ENCODE measurements around the gene ITIH3.

Gene ITIH3

DNA sequence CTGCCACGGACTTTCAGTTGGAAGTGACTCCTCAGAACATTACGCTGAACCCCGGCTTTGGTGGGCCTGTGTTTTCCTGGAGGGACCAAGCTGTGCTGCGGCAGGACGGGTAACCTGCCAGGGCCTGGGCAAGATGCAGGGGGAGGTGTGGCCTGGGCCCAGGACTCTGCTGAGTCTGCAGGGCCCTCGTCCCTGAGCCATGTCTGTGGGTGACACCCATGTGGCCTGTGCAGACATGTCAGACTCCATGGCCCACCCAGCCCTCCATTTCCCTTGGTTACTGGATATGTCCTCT is 4.9 kb upstream of the ITIH3 start:
- H3F3A ChIP-seq (ENCODE audit: control insufficient read depth, insufficient read depth): no peaks in the 10 kb centered on the region
- H3K27me3 ChIP-seq (ENCODE audit: control insufficient read depth, low read length): no peaks in the 10 kb centered on the region
- no peak for TF ChIP-seq EZH2phosphoT487 (IDR thresholded peaks at IDR 0.05; ENCODE audit: borderline replicate concordance, low read length)
- TF ChIP-seq, protein P1, sequence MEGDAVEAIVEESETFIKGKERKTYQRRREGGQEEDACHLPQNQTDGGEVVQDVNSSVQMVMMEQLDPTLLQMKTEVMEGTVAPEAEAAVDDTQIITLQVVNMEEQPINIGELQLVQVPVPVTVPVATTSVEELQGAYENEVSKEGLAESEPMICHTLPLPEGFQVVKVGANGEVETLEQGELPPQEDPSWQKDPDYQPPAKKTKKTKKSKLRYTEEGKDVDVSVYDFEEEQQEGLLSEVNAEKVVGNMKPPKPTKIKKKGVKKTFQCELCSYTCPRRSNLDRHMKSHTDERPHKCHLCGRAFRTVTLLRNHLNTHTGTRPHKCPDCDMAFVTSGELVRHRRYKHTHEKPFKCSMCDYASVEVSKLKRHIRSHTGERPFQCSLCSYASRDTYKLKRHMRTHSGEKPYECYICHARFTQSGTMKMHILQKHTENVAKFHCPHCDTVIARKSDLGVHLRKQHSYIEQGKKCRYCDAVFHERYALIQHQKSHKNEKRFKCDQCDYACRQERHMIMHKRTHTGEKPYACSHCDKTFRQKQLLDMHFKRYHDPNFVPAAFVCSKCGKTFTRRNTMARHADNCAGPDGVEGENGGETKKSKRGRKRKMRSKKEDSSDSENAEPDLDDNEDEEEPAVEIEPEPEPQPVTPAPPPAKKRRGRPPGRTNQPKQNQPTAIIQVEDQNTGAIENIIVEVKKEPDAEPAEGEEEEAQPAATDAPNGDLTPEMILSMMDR (IDR thresholded peaks at IDR 0.05; ENCODE audit: low read depth, low read length, poor library complexity, severe bottlenecking): no peak
- H3K9me2 ChIP-seq (replicated peaks; ENCODE audit: control insufficient read depth, low read length): no peaks in the 10 kb centered on the region
- no peak overlapping the region for H3K4me3 ChIP-seq (ENCODE audit: low read length)
- H3K9me3 ChIP-seq (ENCODE audit: control insufficient read depth, insufficient read depth, low read length): no peaks in the 10 kb centered on the region
- H3K27ac ChIP-seq (ENCODE audit: low read depth, low read length): no peak overlapping the region
- no peaks in the 10 kb centered on the region for H4K20me1 ChIP-seq (ENCODE audit: control insufficient read depth, insufficient read depth, low read depth, low read length)
- no peaks in the 10 kb centered on the region for H3K4me1 ChIP-seq (ENCODE audit: control insufficient read depth, low read length)
- H3K79me2 ChIP-seq (ENCODE audit: control insufficient read depth, low read length): no peaks in the 10 kb centered on the region
- H3K4me2 ChIP-seq (ENCODE audit: low read length): no peak overlapping the region
- H3K36me3 ChIP-seq (ENCODE audit: control insufficient read depth, low read length): no peaks in the 10 kb centered on the region

DNA sequence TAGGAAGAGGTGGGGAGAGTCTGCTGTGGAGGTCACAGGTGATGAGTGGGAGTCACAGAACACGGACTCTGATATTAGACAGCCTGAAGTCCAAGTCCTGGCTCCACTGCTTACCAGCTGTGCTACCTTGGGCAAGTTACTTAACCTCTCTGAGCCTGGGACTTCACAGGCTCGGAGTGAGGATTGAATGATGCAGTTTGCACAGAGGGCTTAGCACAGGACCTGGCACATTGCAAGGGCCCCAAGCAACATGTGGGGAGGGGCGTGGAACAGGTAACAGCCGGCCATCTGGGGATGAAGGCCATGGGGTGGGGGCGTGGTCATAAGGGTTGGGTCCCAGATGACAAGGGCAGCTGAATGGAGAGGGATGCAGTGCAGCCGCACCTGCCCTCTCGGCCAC is 4.3 kb upstream of the ITIH3 start:
- Histone ChIP-seq H3K4me1 (ENCODE audit: control insufficient read depth, low read length) (no peaks in the 10 kb centered on the region), H3K27ac (ENCODE audit: low read depth, low read length) (no peak overlapping the region)
- TF ChIP-seq, protein P1 (IDR thresholded peaks at IDR 0.05; ENCODE audit: low read depth, low read length, poor library complexity, severe bottlenecking): no peak

DNA sequence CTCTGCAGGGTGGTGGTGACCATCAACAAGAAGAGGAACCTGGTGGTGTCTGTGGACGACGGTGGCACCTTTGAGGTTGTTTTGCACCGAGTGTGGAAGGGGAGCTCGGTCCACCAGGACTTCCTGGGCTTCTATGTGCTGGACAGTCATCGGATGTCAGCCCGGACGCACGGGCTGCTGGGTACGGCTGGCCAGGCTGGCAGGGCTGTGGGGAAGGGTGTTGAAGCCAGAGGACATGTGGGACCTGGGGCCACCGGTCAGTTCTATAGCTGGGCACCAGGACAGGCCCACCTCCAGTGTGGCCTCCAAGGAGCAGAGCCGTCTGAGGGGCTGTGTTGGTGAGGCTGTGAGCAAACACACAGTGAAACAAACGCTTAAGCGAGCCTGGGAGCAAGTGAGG is 3.9 kb upstream of the ITIH3 start:
- H3K4me2 ChIP-seq (ENCODE audit: low read length): no peak overlapping the region
- no peak overlapping the region for H3K27ac ChIP-seq (ENCODE audit: low read depth, low read length)
- no peaks in the 10 kb centered on the region for H3K4me1 ChIP-seq (ENCODE audit: control insufficient read depth, low read length)
- H3K9me3 ChIP-seq (ENCODE audit: control insufficient read depth, insufficient read depth, low read length): no peaks in the 10 kb centered on the region
- no peaks in the 10 kb centered on the region for H3K36me3 ChIP-seq (ENCODE audit: control insufficient read depth, low read length)
- TF ChIP-seq EZH2phosphoT487 (IDR thresholded peaks at IDR 0.05; ENCODE audit: borderline replicate concordance, low read length): no peak
- TF ChIP-seq, protein P1 (IDR thresholded peaks at IDR 0.05; ENCODE audit: low read depth, low read length, poor library complexity, severe bottlenecking): no peak
- no peak overlapping the region for H3K4me3 ChIP-seq (ENCODE audit: low read length)
- H3K79me2 ChIP-seq (ENCODE audit: control insufficient read depth, low read length): no peaks in the 10 kb centered on the region
- H3F3A ChIP-seq (ENCODE audit: control insufficient read depth, insufficient read depth): no peaks in the 10 kb centered on the region
- no peaks in the 10 kb centered on the region for H4K20me1 ChIP-seq (ENCODE audit: control insufficient read depth, insufficient read depth, low read depth, low read length)
- H3K27me3 ChIP-seq (ENCODE audit: control insufficient read depth, low read length): no peaks in the 10 kb centered on the region
- no peaks in the 10 kb centered on the region for H3K9me2 ChIP-seq (replicated peaks; ENCODE audit: control insufficient read depth, low read length)

More for the DNA sequence above, 4.3 kb upstream of the ITIH3 start:
- no peak overlapping the region for H3K4me2 ChIP-seq (ENCODE audit: low read length)
- H4K20me1 ChIP-seq (ENCODE audit: control insufficient read depth, insufficient read depth, low read depth, low read length): no peaks in the 10 kb centered on the region
- no peaks in the 10 kb centered on the region for H3K9me2 ChIP-seq (replicated peaks; ENCODE audit: control insufficient read depth, low read length)
- no peaks in the 10 kb centered on the region for H3K9me3 ChIP-seq (ENCODE audit: control insufficient read depth, insufficient read depth, low read length)
- H3K36me3 ChIP-seq (ENCODE audit: control insufficient read depth, low read length): no peaks in the 10 kb centered on the region
- no peak overlapping the region for H3K4me3 ChIP-seq (ENCODE audit: low read length)
- H3K79me2 ChIP-seq (ENCODE audit: control insufficient read depth, low read length): no peaks in the 10 kb centered on the region
- no peaks in the 10 kb centered on the region for H3F3A ChIP-seq (ENCODE audit: control insufficient read depth, insufficient read depth)
- H3K27me3 ChIP-seq (ENCODE audit: control insufficient read depth, low read length): no peaks in the 10 kb centered on the region

DNA sequence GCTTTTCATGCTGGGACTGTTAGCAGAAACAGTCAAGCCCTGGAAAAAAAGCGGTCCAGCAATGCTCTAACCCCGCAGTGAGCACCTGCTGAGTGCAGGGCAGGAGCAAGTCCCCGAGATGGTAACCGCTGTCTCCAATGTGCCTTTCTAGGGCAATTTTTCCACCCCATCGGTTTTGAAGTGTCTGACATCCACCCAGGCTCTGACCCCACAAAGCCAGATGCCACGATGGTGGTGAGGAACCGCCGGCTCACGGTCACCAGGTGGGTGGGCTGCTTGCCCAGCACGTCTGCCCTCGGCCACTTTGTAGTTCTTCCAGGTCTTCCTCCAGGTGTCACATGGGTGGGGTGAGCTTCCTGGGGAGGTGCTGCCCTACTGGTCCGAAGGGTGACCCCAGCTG is 3.2 kb upstream of the ITIH3 start:
- Histone ChIP-seq H3K27me3 (ENCODE audit: control insufficient read depth, low read length) (no peaks in the 10 kb centered on the region), H3K27ac (ENCODE audit: low read depth, low read length) (no peak overlapping the region), H3K36me3 (ENCODE audit: control insufficient read depth, low read length) (no peaks in the 10 kb centered on the region), H3K4me3 (ENCODE audit: low read length) (no peak overlapping the region), H4K20me1 (ENCODE audit: control insufficient read depth, insufficient read depth, low read depth, low read length) (no peaks in the 10 kb centered on the region), H3F3A (ENCODE audit: control insufficient read depth, insufficient read depth) (no peaks in the 10 kb centered on the region), H3K9me2 (replicated peaks; ENCODE audit: control insufficient read depth, low read length) (no peaks in the 10 kb centered on the region), H3K4me1 (ENCODE audit: control insufficient read depth, low read length) (no peaks in the 10 kb centered on the region), H3K4me2 (ENCODE audit: low read length) (no peak overlapping the region), H3K79me2 (ENCODE audit: control insufficient read depth, low read length) (no peaks in the 10 kb centered on the region), H3K9me3 (ENCODE audit: control insufficient read depth, insufficient read depth, low read length) (no peaks in the 10 kb centered on the region)
- no peak for TF ChIP-seq EZH2phosphoT487 (IDR thresholded peaks at IDR 0.05; ENCODE audit: borderline replicate concordance, low read length)
- TF ChIP-seq, protein P1 (IDR thresholded peaks at IDR 0.05; ENCODE audit: low read depth, low read length, poor library complexity, severe bottlenecking): no peak

Data from DOHH2 (cell line).